Measurements from ENCODE around the gene HSP90B1.
A peak's percentile ranks its signal among the peaks of the same experiment; 100 is the strongest.

The HSP90B1 gene

DNA sequence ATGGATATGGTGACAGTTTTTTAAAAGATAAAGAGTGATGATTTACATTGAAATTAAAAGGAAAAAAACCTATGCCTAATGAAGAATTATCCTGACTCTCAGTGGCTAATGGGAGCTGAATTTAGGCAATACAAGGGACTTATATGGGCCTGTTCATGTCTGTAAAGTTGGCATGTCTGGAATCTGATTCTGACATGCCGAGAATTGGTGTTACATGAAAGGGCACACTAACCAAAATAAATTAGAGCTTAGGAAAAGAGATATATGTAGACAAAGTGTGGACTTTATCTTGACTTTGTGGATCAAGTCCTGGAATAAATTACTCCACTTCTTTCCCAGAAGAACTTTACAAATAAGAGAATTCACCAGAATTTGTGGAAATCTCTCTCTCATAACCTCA lies 36.5 kb downstream of the HSP90B1 start:
- DNase-seq (ENCODE audit: low read depth): no peak
- no peak for TF ChIP-seq CTCF (IDR thresholded peaks at IDR 0.05; ENCODE audit: control insufficient read depth, extremely low read depth, insufficient read depth)
- H3K4me3 ChIP-seq (ENCODE audit: low read depth, low read length): peak overlapping the region; percentile 82

DNA sequence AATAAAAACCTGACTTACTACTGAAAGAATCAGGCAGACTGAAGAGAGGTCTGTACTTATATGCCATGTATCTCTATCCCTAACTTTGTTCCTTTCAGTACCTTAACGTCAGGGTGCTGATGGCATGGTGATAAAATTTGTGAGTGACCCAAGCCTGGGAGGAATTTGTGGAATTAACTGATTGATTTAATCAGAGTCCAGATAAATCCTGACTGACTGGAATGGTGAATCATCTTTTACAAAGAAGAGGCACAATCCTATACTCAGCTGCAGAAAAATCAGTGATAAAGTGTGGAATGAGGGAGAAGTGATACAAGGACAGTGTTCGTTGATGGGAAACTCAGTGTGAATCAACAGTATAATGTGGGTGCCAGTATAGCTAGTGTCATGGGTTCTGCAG lies 39.2 kb downstream of the HSP90B1 start:
- no peak for TF ChIP-seq CTCF (IDR thresholded peaks at IDR 0.05; ENCODE audit: control insufficient read depth, extremely low read depth, insufficient read depth)
- no peak overlapping the region for H3K4me3 ChIP-seq (ENCODE audit: low read depth, low read length)

GRCh38 chr12:103973909-103974308 lies 43.7 kb downstream of the HSP90B1 start:
- H3K4me3 ChIP-seq (ENCODE audit: low read depth, low read length): no peak overlapping the region
- no peak for DNase-seq (ENCODE audit: low read depth)
- no peak for TF ChIP-seq CTCF (IDR thresholded peaks at IDR 0.05; ENCODE audit: control insufficient read depth, extremely low read depth, insufficient read depth)

More for the DNA sequence above, 39.2 kb downstream of the HSP90B1 start:
- DNase-seq (ENCODE audit: low read depth): no peak

- TF ChIP-seq CTCF (IDR thresholded peaks at IDR 0.05; ENCODE audit: control insufficient read depth, extremely low read depth, insufficient read depth): no peak
- no peak for DNase-seq (ENCODE audit: low read depth)
- H3K4me3 ChIP-seq (ENCODE audit: low read depth, low read length): no peak overlapping the region
Measured at GRCh38 chr12:103975368-103975767, 45.2 kb downstream of the HSP90B1 start.

DNA sequence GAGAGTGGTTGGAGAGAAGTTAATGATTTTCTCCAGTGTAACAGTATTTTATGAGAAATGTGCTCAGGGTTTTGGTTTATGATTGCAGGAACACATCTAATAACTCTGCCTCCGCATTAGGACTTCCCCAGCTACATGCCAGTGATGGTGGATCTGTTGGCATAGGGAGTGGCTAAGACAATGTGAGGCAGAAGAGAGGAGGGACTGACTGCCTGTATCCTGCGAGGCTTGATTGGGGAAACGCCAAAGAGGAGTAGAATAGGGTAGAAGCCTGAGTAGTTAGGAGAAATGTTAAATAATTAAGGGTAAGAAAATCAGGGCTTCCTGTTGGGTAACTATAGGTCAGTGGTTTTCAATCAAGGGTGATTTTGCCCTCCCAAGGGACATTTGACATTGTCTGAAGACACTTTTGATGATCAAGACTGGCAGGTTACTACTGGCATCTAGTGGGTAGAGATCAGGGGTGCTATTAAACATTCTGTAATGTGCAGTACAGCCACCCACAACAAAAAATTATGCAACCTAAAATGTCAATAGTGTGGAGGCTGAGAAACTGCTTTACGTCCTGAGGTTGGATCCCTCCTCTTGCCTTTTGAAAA lies 48.3 kb downstream of the HSP90B1 start:
- no peak for DNase-seq (ENCODE audit: low read depth)
- H3K4me3 ChIP-seq (ENCODE audit: low read depth, low read length): no peak overlapping the region
- no peak for TF ChIP-seq CTCF (IDR thresholded peaks at IDR 0.05; ENCODE audit: control insufficient read depth, extremely low read depth, insufficient read depth)

- H3K4me3 ChIP-seq (ENCODE audit: low read depth, low read length): no peak overlapping the region
- no peak for TF ChIP-seq CTCF (IDR thresholded peaks at IDR 0.05; ENCODE audit: control insufficient read depth, extremely low read depth, insufficient read depth)
- DNase-seq (ENCODE audit: low read depth): no peak
Measured at GRCh38 chr12:103986829-103987228, 56.6 kb downstream of the HSP90B1 start.

GRCh38 chr12:103994235-103994634 lies 64.0 kb downstream of the HSP90B1 start:
- TF ChIP-seq CTCF (IDR thresholded peaks at IDR 0.05; ENCODE audit: control insufficient read depth, extremely low read depth, insufficient read depth): no peak
- no peak overlapping the region for H3K4me3 ChIP-seq (ENCODE audit: low read depth, low read length)
- DNase-seq (ENCODE audit: low read depth): no peak

All from LNCaP clone FGC (cell line).